GM18861 (cell line): ENCODE results near the gene PEG3.

ENCODE experiments used
- ATAC-seq: cut with Tn5 transposase; IDR thresholded peaks from one replicate; pipeline ENCODE4 v1.9.1; 2021; ENCODE audit not compliant: unreplicated experiment

Gene PEG3

DNA sequence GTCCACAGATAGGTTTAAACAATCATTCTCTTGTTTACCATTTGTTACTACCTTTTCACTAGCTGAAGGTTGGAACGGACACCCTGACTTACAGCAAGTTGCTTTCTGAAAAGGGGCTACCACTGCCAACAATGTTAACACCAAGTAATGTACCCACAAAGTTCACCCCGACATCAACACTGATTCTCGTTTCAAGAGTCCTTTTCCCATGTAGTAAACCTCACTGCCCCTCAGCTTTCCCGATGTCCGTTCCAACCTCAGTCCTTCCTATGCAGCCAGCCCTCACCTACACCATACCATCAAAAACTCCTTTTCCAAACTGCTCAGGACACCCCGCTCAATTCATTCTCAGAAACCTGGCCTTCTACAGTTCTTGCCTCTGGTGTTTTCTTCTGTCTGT lies 29.0 kb downstream of the PEG3 start:
- no peak for ATAC-seq

DNA sequence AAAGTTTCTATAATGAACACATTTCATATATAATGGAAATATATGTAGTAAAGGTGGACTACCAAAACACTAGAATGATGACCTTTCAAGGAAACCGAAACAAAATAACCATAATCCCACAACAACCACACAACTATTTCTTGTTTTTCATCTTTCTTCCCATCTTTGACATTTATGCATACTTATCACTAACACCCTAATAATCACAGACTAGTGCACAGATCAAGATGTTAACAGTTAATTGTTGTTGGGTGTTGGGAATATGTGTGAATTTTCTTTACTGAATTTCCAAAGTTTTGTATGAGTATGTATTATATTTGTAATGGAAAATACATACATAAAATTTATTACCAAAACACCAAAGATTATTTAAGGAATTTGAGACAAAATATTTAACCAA lies 30.3 kb downstream of the PEG3 start:
- no peak for ATAC-seq

DNA sequence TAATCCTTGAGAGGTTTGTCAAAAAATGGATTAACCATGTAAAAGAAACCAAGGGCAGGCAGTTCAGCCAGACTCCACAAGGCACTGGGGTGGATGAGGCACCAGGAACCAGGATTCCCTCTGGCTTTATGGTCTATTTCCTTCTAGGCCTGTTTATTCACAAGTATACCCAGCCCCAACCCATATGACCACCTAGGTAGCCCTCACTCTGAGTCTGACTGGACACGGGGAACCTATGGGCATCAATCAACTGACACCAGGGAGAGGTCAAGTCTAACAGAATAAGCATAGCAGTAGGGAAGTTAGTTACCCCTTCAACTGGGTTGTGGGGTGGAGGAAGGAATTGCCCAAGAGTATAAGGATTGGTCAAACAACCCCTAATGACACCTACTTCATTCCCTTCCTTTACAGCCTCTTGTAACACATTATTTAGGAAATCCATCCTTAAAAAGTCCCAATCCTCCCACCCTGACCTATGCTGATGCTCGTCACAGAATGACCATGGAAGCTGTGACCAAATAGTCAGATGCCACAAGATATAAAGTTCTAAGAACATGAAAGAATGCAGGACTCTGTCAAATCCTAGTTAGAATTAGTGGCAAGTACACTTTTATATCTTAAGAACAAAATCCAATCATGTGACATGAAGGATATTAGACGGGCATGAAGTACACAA lies 31.7 kb downstream of the PEG3 start:
- no peak for ATAC-seq

DNA sequence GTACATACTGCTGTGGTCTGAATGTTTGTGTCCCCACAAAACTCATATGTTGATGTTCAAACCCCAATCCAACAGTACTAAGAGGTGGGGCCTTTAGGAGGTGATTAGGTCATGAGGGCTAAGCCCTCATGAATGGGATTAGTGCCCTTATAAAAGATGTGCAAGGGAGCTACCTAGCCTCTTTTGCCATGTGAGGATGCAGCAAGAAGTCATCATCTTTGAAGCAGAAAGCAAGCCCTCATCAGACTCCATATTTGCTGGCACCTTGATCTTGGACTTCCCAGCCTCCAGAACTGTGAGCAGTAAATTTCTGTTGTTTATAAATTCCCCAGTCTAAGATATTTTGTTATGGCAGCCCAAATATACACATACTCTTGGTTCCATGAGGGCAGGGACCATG lies 33.9 kb downstream of the PEG3 start:
- ATAC-seq, result no peak
